ENCODE data around the gene CLEC3A.
"Not testable (repeated sequence)": the region's sequence is repeated elsewhere in the genome, so short reads cannot be mapped to it uniquely, and the experiment has no call there.

CLEC3A gene

DNA sequence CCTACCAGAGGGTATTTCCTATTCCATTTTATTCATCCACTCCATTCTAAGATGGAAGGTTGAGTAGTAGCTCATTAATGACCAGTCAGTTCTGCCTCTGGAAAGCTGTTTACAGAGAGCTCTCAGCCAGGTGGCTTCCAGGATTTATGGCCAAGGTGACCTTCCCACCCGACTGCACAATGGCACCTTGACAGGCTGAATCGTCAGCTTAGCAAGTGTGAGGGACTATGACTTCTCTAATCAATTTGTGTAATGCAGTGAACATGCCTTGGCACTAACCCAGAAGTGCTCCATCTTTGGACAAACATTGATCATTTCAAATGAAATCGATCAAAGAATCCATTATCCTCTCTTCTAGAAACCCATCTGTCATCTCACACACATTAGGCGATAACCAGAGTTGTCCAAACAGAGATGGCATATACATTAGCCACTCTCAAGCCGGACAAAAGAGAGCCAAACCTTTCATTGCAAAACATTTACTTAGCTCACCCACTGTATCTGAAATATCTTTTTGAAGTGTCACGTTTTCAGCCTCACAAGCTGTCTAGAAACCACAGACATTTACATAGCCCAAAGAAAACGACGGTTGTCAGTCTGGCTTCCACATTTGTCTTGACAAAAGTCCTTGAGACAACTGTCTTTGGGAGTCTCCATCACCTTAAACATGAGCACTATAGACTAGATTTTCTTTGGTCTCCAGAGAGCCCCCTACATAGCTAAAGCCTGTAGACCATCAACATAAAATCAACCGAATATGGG is 35.6 kb downstream of the CLEC3A start:
- Histone ChIP-seq H3K9me3 (ENCODE audit: control insufficient read depth, insufficient read depth, low read length) (no peaks in the 10 kb centered on the region), H3K9ac (ENCODE audit: low read depth, low read length) (no peak overlapping the region), H3K36me3 (ENCODE audit: insufficient read depth, low read length) (no peaks in the 10 kb centered on the region), H3K4me1 (ENCODE audit: insufficient read depth, low read length) (no peaks in the 10 kb centered on the region)

- H3K36me3 ChIP-seq (ENCODE audit: insufficient read depth, low read length) = not testable (repeated sequence)
These were observed 37.5 kb downstream of the CLEC3A start for GRCh38 chr16:78059806-78060205.

GRCh38 chr16:78060295-78060694 is 37.9 kb downstream of the CLEC3A start:
- Histone ChIP-seq H3K9ac (ENCODE audit: low read depth, low read length) (no peak overlapping the region), H3K9me3 (ENCODE audit: control insufficient read depth, insufficient read depth, low read length) (no peaks in the 10 kb centered on the region), H3K4me1 (ENCODE audit: insufficient read depth, low read length) (no peaks in the 10 kb centered on the region), H3K36me3 (ENCODE audit: insufficient read depth, low read length) (no peaks in the 10 kb centered on the region)

More at GRCh38 chr16:78059806-78060205, 37.5 kb downstream of the CLEC3A start:
- not testable (repeated sequence) for H3K9me3 ChIP-seq (ENCODE audit: control insufficient read depth, insufficient read depth, low read length); H3K4me1 ChIP-seq (ENCODE audit: insufficient read depth, low read length); H3K9ac ChIP-seq (ENCODE audit: low read depth, low read length)

- H3K4me1 ChIP-seq (ENCODE audit: insufficient read depth, low read length) = no peaks in the 10 kb centered on the region
- H3K9me3 ChIP-seq (ENCODE audit: control insufficient read depth, insufficient read depth, low read length) = no peaks in the 10 kb centered on the region
- H3K36me3 ChIP-seq (ENCODE audit: insufficient read depth, low read length) = no peaks in the 10 kb centered on the region
- H3K9ac ChIP-seq (ENCODE audit: low read depth, low read length) = no peak overlapping the region
These were observed 38.5 kb downstream of the CLEC3A start for GRCh38 chr16:78060809-78061208.

- Histone ChIP-seq H3K4me1 (ENCODE audit: insufficient read depth, low read length) (no peaks in the 10 kb centered on the region), H3K36me3 (ENCODE audit: insufficient read depth, low read length) (no peaks in the 10 kb centered on the region), H3K9ac (ENCODE audit: low read depth, low read length) (no peak overlapping the region), H3K9me3 (ENCODE audit: control insufficient read depth, insufficient read depth, low read length) (no peaks in the 10 kb centered on the region)
These were observed 43.0 kb downstream of the CLEC3A start for GRCh38 chr16:78065319-78065718.

DNA sequence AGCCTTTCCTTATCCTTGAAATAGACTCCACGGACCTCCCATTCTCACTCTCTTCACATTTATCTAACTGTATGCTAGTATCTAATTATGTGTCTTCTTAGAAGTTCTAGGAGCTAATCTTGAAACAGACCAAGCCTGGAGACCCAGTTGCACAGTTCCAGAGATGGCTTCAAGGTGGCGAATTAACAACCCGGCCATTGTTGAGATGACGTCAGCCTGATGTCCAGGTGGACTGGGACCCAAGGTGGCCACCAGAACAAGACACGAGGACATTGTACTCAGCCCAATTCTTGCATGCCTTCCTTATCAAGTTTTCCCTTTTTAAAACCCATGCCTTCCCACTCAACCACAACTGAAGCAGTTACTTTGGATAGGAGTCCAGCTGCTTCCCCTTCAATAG is 47.6 kb downstream of the CLEC3A start:
- Histone ChIP-seq H3K9ac (ENCODE audit: low read depth, low read length) (no peak overlapping the region), H3K4me1 (ENCODE audit: insufficient read depth, low read length) (no peaks in the 10 kb centered on the region), H3K36me3 (ENCODE audit: insufficient read depth, low read length) (no peaks in the 10 kb centered on the region), H3K9me3 (ENCODE audit: control insufficient read depth, insufficient read depth, low read length) (no peaks in the 10 kb centered on the region)

- H3K9ac ChIP-seq (ENCODE audit: low read depth, low read length) = no peak overlapping the region
- no peaks in the 10 kb centered on the region for H3K9me3 ChIP-seq (ENCODE audit: control insufficient read depth, insufficient read depth, low read length)
- H3K4me1 ChIP-seq (ENCODE audit: insufficient read depth, low read length) = no peaks in the 10 kb centered on the region
- no peaks in the 10 kb centered on the region for H3K36me3 ChIP-seq (ENCODE audit: insufficient read depth, low read length)
These were observed 49.9 kb downstream of the CLEC3A start for GRCh38 chr16:78072275-78072674.

GRCh38 chr16:78075800-78076199 is 53.5 kb downstream of the CLEC3A start:
- no peaks in the 10 kb centered on the region for H3K9me3 ChIP-seq (ENCODE audit: control insufficient read depth, insufficient read depth, low read length)
- no peak overlapping the region for H3K9ac ChIP-seq (ENCODE audit: low read depth, low read length)
- no peaks in the 10 kb centered on the region for H3K4me1 ChIP-seq (ENCODE audit: insufficient read depth, low read length)
- no peaks in the 10 kb centered on the region for H3K36me3 ChIP-seq (ENCODE audit: insufficient read depth, low read length)

GRCh38 chr16:78081341-78081740 is 59.0 kb downstream of the CLEC3A start:
- H3K9ac ChIP-seq (ENCODE audit: low read depth, low read length) = no peak overlapping the region
- no peaks in the 10 kb centered on the region for H3K4me1 ChIP-seq (ENCODE audit: insufficient read depth, low read length)
- H3K9me3 ChIP-seq (ENCODE audit: control insufficient read depth, insufficient read depth, low read length) = no peaks in the 10 kb centered on the region
- H3K36me3 ChIP-seq (ENCODE audit: insufficient read depth, low read length) = no peaks in the 10 kb centered on the region
